Activated T-helper 1 cell treated with anti-CD3 and anti-CD28 coated beads, Interleukin-2, amount 50 U/mL, for 16 hours (primary cell): ENCODE results near the gene ANGPTL3.
"Not testable (repeated sequence)": the region's sequence is repeated elsewhere in the genome, so short reads cannot be mapped to it uniquely, and the experiment has no call there.

Source experiments
- DNase-seq, 2 donors: peaks; one replicate each; pipeline ENCODE4 v3.0.0-alpha.2; 2020; ENCODE audit warnings: low read depth in 1 of 2, low spot score in 1 of 2

Gene ANGPTL3

GRCh38 chr1:62597281-62597680 lies at the start of gene ANGPTL3:
ANGPTL3 (plus strand) TSS chr1:62597520; CDS start chr1:62597567, 47 bp downstream.
- DNase-seq = no peak

DNA sequence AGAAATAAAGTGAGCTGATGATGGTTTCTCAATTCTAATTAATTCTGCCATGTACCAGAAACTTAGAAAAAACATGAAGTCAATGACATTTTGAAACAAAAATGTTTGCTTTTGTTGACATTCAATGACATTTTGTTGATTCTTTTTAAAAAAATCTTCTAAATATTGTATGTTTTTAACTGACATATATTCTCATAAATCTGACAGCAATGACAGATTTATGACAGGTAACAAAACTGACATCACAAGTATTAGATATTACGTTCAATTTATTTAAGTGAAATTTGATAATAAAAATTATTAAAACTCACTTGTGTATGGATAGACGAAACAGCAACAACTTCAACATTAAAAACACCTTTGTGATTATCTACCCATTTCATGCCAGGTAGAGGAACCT lies 36.0 kb upstream of the ANGPTL3 start:
- DNase-seq = no peak

DNA sequence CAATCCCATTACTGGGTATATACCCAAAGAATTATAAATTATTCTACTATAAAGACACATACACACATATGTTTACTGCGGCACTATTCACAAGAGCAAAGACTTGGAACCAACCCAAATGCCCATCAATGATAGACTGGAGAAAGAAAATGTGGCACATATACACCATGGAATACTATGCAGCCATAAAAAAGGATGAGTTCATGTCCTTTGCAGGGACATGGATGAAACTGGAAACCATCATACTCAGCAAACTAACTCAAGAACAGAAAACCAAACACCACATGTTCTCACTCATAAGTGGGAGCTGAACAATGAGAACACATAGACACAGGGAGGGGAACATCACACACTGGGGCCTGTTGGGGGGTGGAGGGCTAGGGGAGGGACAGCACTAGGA lies 30.1 kb upstream of the ANGPTL3 start:
- not testable (repeated sequence) for DNase-seq

GRCh38 chr1:62567926-62568325 lies 29.4 kb upstream of the ANGPTL3 start:
- DNase-seq = not testable (repeated sequence)

DNA sequence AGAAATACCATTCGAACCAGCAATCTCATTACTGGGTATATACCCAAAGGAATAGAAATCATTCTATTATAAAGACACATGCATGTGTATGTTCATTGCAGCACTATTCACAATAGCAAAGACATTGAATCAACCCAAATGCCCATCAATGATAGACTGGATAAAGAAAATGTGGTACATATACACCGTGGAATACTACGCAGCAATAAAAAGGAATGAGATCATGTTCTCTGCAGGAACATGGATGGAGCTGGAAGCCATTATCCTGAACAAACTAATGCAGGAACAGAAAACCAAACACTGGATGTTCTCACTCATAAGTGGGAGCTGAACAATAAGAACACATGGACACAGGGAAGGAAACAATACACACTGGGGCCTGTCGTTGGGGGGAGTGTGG lies 25.8 kb upstream of the ANGPTL3 start:
- DNase-seq = not testable (repeated sequence)

DNA sequence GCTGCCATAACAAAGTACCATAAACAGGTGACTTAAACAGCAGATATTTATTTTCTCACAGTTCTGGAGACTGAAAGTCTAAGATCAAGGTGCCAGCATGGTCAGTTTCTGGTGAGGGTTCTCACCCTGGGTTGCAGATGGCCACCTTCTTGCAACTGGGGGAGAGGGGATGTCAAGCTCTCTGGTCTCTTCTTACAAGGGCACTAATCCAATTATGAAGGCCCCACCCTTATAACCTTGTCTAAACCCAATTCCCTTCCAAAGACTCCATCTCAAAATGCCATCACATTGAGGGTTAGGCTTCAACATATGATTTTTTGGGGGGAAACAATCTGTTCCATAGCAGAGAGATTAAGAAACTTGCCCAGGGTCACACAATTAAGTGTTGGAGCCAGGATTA lies 24.8 kb upstream of the ANGPTL3 start:
- DNase-seq = no peak

- DNase-seq = no peak
Observed at GRCh38 chr1:62573675-62574074, 23.6 kb upstream of the ANGPTL3 start.

- no peak for DNase-seq
Observed at GRCh38 chr1:62585469-62586155, 11.7 kb upstream of the ANGPTL3 start.

GRCh38 chr1:62588000-62588399 lies 9.3 kb upstream of the ANGPTL3 start:
- no peak for DNase-seq

GRCh38 chr1:62589321-62589720 lies 8.0 kb upstream of the ANGPTL3 start:
- DNase-seq = no peak

DNA sequence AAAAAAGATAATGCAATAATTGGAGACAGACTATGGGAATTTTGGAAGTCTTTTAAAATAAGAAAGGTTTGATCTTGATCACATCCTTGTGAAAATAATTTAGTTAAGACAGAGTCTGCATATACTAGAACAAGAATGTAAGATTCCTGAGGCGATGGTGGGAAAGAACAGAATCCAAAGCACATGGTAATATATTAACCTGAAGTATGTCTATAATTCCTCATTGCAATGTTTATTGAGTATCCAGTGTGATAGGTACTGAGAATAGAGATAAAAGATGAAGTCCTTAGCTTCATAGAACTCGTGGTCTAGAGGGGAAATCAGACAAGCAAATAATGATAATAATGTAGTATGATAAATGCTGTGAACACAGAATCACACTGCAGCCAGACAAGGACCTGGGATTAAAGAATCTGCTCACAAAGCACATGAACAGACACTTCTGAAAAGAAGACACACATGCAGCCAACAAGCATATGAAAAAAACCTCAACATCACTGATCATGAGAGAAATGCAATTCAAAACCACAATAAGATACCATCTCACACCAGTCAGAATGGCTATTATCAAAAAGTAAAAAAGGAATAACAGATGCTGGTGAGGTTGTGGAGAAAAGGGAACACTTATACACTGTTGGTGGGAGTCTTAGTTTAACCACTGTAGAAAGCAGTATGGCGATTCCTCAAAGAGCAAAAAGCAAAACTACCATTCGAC lies 6.9 kb upstream of the ANGPTL3 start:
- DNase-seq = no peak

DNA sequence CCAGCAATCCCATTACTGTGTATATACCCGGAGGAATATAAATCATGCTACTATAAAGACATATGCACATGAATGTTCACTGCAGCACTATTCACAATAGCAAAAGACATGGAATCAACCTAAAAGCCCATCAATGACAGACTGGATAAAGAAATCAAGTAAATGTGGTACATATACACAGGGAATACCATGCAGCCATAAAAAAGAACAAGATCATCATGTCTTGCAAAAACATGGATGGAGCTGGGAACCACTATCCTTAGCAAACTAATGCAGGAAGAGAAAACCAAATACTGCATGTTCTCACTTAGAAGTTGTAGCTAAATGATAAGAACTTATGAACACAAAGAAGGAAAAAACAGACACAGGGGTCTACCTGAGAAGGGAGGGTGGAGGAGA lies 6.4 kb upstream of the ANGPTL3 start:
- DNase-seq = no peak

DNA sequence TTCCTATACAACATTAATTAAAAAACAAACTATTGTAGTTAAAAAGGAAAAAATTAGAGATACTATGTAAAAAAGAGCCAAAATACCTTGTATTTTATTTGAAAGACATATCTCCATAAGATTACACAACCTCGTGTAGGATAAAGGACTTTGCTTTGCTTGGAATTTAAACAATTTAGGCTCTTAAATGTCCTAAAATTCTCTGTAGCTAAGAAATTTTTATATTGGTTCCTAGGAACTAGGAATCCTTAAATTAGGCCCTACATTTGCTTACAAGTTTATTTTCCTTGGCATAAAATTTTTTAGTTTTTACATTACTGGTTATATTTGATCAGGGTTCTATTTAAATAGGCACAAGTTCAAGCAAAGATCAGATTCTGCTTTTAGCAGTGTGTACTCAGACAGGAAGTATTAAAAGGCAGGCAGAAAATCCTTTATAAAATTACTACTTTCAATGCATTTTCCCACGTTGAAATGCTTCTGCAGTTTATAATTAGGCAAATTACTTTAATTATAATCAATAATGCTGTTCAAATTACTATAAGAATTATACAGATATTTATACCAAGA lies 3.4 kb upstream of the ANGPTL3 start:
- DNase-seq = no peak

- no peak for DNase-seq
Observed at GRCh38 chr1:62595647-62596046, 1.7 kb upstream of the ANGPTL3 start.

DNA sequence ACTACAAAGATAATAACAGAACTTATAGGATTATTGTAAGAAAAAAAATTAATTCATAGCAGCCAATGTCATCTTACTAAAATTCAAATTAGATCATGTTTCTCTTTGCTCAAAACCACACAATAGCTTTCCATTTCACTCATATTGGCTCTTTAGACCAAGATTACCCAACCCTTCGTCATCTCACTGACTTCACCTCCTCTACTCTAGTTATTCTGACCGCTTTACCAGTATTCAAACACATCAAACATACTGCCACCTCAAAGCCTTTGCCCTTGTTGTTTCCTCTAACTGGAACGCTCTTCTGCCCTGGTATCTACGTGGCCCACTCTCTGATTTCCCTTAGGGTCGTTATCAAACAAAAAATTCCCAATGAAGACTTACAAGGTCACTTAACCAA lies 1.7 kb downstream of the ANGPTL3 start:
- DNase-seq = no peak

- DNase-seq = no peak
Observed at GRCh38 chr1:62601457-62601856, 4.1 kb downstream of the ANGPTL3 start.

DNA sequence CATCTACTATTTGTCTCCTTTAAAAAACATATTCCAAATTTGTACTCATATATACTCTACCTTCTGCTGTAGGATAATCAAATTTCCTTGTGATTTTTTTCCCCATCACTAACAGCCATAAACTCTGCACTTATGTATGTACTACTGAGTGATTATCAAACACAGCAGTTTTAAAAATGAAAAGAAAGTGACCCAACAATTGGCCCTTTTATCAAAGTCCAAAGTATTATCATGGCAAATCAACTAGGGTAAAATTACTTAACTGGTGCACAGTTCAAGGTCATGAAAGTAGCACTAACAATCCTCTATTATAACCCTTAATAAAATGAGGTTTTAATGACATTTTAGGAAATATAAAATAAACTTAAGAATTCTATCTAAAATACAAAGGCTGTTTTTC lies 11.6 kb downstream of the ANGPTL3 start:
- no peak for DNase-seq

GRCh38 chr1:62610588-62610987 lies 13.3 kb downstream of the ANGPTL3 start:
- DNase-seq = not testable (repeated sequence)

GRCh38 chr1:62612770-62613169 lies 15.4 kb downstream of the ANGPTL3 start:
- no peak for DNase-seq

DNA sequence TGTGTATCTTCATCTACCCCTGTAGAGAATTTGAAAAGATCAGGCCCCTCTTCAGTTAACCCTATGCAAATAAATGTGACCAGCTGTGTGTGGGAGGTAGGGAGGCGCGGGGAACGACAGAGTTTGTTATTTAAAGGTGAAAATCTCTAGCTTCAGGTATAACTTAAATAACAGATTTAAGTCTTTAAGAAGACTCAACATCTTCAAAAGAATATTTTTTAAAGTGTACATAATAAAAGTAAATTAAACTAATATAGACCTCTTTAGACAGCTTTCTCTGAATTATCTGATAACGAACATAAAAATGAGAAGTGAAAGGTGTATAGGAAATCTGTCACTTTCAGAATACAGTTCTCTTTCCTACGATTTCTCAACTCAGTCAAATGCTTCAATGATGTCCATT lies 16.0 kb downstream of the ANGPTL3 start:
- no peak for DNase-seq

DNA sequence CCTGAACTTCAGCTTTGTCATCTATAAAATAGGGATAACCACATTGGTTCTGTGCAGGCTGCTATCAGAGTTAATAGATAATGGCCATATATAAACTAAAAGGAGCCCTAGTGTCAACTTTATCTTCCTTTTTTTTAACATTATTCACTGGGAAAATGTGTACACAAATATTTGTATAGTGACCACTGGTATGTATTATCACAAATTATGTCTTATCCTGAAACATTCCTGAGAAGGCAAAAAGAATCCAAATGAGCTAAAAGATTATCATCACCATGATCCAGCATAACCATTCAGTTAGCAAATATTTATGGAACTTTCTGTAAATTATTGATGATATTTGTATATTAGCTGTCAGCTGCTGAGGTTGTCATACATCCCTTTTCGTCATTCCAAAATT lies 16.6 kb downstream of the ANGPTL3 start:
- no peak for DNase-seq

GRCh38 chr1:62621907-62622306 lies 24.6 kb downstream of the ANGPTL3 start:
- no peak for DNase-seq
